GM19328 (cell line): Measurements from ENCODE around the gene SH3RF3.

Experiments used
- ATAC-seq: cut with Tn5 transposase; IDR thresholded peaks from one replicate; pipeline ENCODE4 v1.9.1; 2021; ENCODE audit warnings: mild to moderate bottlenecking, moderate library complexity; ENCODE audit not compliant: unreplicated experiment

Gene SH3RF3

GRCh38 chr2:109422758-109423500 lies 293.9 kb downstream of the SH3RF3 start:
- no peak for ATAC-seq

DNA sequence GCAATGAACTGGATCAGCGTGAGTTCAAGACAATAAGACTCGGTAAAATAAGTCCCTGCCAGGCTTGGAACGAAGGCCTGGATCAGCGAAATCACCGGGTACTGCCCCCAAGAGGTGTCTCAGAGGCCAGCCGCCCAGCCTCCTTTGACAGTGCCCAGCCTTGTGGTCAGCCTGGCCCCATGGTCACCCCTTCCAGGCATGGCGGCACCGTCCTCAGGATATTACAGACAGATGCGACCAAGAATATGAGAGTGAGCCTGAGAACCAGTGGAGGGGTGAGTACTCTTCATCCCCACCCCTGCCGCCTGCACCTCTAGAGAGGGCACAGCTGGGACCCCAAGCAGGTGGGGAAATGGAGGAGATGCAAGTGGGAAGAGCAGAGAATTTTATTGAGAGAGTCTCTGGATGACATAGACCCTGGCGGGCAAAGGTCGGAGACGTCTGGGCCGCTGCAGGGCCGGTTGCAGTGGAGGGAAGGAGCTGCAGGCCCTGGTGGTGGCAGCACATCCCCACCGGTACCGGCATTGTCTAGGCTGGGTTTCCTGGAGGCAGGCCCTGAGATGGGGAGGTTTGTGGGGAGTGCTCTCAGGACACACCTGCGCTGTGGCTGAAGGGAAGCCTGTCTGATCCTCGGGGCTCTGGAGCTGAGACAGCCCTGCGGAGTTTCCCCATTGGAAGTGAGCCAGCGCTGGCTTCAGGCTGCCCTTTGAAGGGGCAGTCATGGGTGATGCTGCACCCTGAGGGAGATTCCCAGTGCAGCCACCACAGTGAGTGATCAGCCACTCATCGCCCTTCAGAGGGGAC lies 294.8 kb downstream of the SH3RF3 start:
- ATAC-seq, result no peak

GRCh38 chr2:109425411-109425810 lies 296.4 kb downstream of the SH3RF3 start:
- no peak for ATAC-seq

DNA sequence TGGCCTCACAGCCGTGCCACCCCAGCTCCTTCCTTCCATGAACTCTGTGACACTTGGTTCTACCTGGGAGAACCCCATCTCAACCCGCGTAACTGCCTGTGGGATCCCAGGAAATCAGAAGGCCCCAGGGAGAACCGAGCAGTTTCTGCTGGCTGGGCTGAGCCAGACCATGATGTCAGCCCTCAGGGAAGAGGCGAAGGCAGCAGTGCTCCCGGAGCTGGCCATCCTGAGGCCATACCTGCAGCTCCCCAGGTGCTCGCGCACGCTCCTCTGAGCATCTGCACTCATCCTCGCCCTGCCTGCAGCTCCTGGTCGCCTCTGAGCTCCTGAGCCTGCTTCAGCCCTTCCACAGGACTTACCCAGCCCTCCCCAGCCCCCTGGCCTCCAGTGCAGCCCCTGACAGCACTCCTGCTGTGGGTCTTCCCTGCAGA lies 298.7 kb downstream of the SH3RF3 start:
- no peak for ATAC-seq

- no peak for ATAC-seq
Observed at GRCh38 chr2:109428281-109428680, 299.3 kb downstream of the SH3RF3 start.

DNA sequence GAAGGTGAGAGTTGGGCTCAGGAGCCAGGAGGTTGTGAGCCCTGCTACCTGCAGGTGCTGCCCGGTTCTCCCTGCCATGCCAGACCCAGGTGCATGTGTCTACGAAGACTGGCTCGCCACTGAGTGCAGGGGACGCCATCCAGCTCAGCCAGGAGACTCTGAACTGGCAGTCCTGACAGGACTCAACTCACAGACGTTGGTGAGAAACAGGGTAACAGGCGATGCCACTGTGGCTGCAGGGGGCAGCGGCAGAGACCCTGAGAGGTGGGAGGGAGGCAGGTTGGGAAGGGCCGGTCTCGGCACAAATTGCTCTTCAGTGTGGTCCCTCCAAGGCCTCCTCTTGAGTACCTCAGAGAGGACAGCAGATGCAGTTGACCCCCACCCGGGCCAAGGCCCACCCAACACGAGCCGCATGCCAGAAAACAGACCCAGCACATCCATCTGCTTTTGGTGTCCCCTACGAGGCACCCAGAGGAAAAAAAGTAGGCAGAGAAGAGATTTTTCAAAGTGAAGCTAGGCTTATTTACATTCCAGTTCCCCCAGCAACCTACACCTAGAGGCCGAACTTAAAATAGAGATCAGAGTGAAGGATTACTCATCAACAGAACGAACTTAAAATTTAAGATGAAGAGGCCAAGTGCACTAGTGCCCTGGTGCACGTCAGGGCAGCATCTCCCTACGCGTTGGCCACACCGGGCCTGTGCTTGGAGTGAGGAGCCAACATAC lies 300.0 kb downstream of the SH3RF3 start:
- no peak for ATAC-seq

DNA sequence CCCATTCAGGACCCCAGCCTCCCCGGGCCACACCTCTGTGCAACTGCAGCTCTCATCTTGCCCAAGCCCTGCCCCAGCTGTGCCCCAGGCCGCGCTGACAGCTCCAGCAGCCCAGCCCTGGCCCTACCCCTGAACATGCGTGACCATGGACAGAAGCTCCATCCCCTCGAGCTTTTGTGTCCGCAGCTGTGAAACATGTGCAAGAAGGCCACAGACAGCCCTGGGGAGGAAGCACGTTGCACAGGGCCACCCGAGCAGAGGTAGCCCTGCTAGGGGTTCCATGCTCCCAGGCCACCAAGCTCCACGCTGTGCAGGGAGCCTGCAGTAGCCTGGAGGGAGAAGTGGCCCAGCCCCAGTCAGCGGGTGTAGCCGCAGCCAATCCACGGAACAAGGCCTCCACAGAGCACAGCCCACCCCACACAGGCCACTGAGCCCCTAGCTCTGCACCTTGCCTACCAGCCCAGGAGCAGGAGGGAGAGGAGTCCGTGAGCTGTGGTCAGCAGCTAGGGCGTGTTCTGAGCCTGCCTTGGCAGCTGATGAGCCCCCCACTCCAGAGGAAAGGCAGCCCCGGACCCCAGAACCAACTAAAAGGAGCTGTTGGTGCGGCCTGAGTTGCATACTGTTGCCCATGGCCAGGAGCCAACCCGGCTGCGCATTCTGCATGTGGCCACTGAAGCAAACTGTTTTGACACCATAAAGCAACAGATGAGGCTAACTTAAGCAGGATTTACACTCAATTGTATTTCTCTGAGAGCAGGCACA lies 300.7 kb downstream of the SH3RF3 start:
- ATAC-seq, result no peak

GRCh38 chr2:109430329-109430636 lies 301.3 kb downstream of the SH3RF3 start:
- ATAC-seq, result no peak

- ATAC-seq, result no peak
Observed at GRCh38 chr2:109432421-109432820, 303.4 kb downstream of the SH3RF3 start.

DNA sequence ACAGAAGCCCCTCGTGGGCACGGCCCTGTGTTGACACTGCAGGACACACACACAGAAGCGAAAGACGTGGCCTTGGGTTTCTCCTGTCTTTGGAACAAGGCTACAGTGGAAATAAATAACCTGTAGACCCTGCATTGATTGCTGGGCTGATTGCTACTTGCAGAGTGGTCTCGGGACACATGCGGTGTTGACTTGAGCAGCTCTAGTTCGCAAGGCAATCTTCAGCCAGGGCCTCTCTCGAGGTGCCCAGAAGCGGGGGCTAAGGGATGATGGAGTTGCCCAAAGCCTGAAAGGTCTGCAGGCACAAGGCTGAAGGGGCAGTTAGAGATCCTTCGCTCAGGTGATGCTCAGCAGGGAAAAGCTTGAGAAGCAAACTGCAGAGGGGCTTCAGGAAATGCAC lies 304.5 kb downstream of the SH3RF3 start:
- no peak for ATAC-seq

DNA sequence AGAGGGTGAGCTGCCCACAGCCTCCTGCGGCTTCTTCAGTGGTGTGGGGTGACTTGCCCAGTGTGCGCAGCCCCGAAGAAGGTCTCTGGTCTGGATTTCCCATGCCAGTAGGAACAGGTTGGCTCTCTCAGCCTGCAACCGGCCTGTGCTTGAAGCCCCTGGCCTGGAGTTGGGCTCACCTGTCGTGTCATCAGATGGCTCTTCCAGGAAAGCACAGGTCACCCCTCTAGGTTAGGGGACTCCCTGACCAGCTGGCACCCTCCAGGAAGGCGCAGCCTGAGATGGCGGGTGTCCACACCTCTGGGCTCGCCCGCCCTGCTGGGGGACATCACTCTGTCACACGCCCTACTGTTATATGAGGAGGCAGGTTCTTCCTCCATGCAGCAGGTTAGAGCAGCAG lies 304.9 kb downstream of the SH3RF3 start:
- no peak for ATAC-seq

- no peak for ATAC-seq
Observed at GRCh38 chr2:109434351-109434750, 305.3 kb downstream of the SH3RF3 start.

- no peak for ATAC-seq
Observed at GRCh38 chr2:109435066-109435690, 306.2 kb downstream of the SH3RF3 start.

GRCh38 chr2:109435901-109436598 lies 307.0 kb downstream of the SH3RF3 start:
- no peak for ATAC-seq

GRCh38 chr2:109436610-109437225 lies 307.7 kb downstream of the SH3RF3 start:
- no peak for ATAC-seq

- no peak for ATAC-seq
Observed at GRCh38 chr2:109437325-109438090, 308.5 kb downstream of the SH3RF3 start.

GRCh38 chr2:109438146-109438545 lies 309.1 kb downstream of the SH3RF3 start:
- ATAC-seq, result no peak

DNA sequence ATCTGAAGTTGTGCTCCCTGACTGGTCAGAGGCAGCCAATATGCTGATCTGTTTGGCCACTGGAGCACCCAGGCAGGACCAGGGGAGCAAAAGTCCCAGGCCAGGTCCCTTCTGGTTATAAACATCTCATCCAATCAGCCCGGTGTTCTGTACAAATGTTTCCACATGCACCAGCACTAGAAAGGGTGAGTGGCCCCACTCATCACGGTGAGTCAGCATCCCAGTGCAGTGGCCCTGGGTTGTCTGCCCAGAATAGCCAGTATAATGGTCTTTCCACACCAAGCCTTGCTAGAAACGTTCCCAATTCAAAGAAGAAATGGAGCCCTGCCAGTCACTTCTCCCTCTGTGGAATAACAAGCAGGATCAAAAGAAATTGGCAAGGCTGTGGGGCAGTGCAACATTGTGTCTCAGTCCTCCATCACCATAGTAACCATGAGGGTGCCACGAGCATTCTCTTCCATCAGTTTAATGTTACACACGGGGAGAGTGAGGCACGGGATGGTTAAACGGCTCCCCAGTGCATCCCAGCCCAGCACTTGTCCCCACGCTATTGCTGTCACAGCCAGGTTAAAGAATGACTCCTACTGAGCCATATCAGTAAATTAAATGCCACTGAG lies 309.9 kb downstream of the SH3RF3 start:
- ATAC-seq, result no peak
